ENCODE results near the gene COL25A1.
"Not testable (repeated sequence)": the region's sequence is repeated elsewhere in the genome, so short reads cannot be mapped to it uniquely, and the experiment has no call there.

The COL25A1 gene

GRCh38 chr4:109114501-109114900 is 188.0 kb downstream of the COL25A1 start:
- no peak for DNase-seq

GRCh38 chr4:109113521-109113920 is 188.9 kb downstream of the COL25A1 start:
- no peak for DNase-seq

- no peak for DNase-seq
These were observed 191.4 kb downstream of the COL25A1 start for GRCh38 chr4:109111031-109111430.

- DNase-seq: not testable (repeated sequence)
These were observed 194.2 kb downstream of the COL25A1 start for GRCh38 chr4:109108215-109108614.

- no peak for DNase-seq
These were observed 208.4 kb downstream of the COL25A1 start for GRCh38 chr4:109094056-109094455.

- no peak for DNase-seq
These were observed 210.6 kb downstream of the COL25A1 start for GRCh38 chr4:109091727-109092409.

GRCh38 chr4:109083911-109084310 is 218.5 kb downstream of the COL25A1 start:
- DNase-seq: no peak

GRCh38 chr4:109079731-109080130 is 222.7 kb downstream of the COL25A1 start:
- no peak for DNase-seq

GRCh38 chr4:109079201-109079600 is 223.3 kb downstream of the COL25A1 start:
- no peak for DNase-seq

- no peak for DNase-seq
These were observed 223.7 kb downstream of the COL25A1 start for GRCh38 chr4:109078724-109079123.

GRCh38 chr4:109077505-109077904 is 225.0 kb downstream of the COL25A1 start:
- DNase-seq: no peak

- not testable (repeated sequence) for DNase-seq
These were observed 225.7 kb downstream of the COL25A1 start for GRCh38 chr4:109076709-109077108.

- no peak for DNase-seq
These were observed 226.8 kb downstream of the COL25A1 start for GRCh38 chr4:109075621-109076020.

- no peak for DNase-seq
These were observed 229.9 kb downstream of the COL25A1 start for GRCh38 chr4:109072595-109072994.

GRCh38 chr4:109070677-109071076 is 231.8 kb downstream of the COL25A1 start:
- not testable (repeated sequence) for DNase-seq

- DNase-seq: no peak
These were observed 234.8 kb downstream of the COL25A1 start for GRCh38 chr4:109067508-109068235.

GRCh38 chr4:109065006-109065405 is 237.5 kb downstream of the COL25A1 start:
- DNase-seq: no peak

GRCh38 chr4:109053257-109053656 is 249.2 kb downstream of the COL25A1 start:
- DNase-seq: no peak

- no peak for DNase-seq
These were observed 249.6 kb downstream of the COL25A1 start for GRCh38 chr4:109052821-109053220.

- DNase-seq: no peak
These were observed 251.4 kb downstream of the COL25A1 start for GRCh38 chr4:109051054-109051453.

GRCh38 chr4:109049926-109050325 is 252.5 kb downstream of the COL25A1 start:
- DNase-seq: no peak

GRCh38 chr4:109046471-109047201 is 255.8 kb downstream of the COL25A1 start:
- no peak for DNase-seq

- DNase-seq: no peak
These were observed 258.0 kb downstream of the COL25A1 start for GRCh38 chr4:109044431-109044830.

GRCh38 chr4:109043286-109043685 is 259.2 kb downstream of the COL25A1 start:
- DNase-seq: no peak
